ENCODE measurements around the gene HNRNPR. TPM values are rescaled to one million over a fixed set of nuclear protein-coding genes. Genes with fewer than 3 reads are reported as not detected.

Gene HNRNPR
- total and polyA plus RNA-seq, 2 donors (not counting 1 experiment from before 2014, with no cell fraction given), result 52.2 to 132 TPM

GRCh38 chr1:23283667-23284602, 60.1 kb downstream of the HNRNPR start:
- DNase-seq, result no peak
- Histone ChIP-seq H2AFZ (ENCODE audit: insufficient read depth, low read depth, low read length, poor library complexity, severe bottlenecking) (no peak overlapping the region), H3K4me1 (ENCODE audit: control insufficient read depth in 2 of 2, insufficient read depth in 2 of 2, low read length in 2 of 2) (no peaks in the 10 kb centered on the region), H3K27me3 (replicated peaks in 1 of 4; ENCODE audit: control extremely low read depth in 1 of 4, control insufficient read depth in 3 of 4, insufficient read depth in 4 of 4, low read length in 3 of 4) (no peaks in the 10 kb centered on the region), H3K9ac (ENCODE audit: low read length) (no peak overlapping the region), H3K27ac (ENCODE audit: low read length in 2 of 2) (no peak overlapping the region), H3K4me3 (ENCODE audit: control extremely low read depth in 1 of 5, extremely low read depth in 1 of 5, insufficient read depth in 1 of 5, low read depth in 2 of 5, low read length in 4 of 5) (no peak overlapping the region), H4K20me1 (ENCODE audit: control insufficient read depth, insufficient read depth, low read length, poor library complexity, severe bottlenecking) (no peaks in the 10 kb centered on the region), H3K36me3 (replicated peaks in 1 of 2; ENCODE audit: control extremely low read depth in 1 of 2, control insufficient read depth in 1 of 2, extremely low read depth in 1 of 2, insufficient read depth in 2 of 2, low read length in 1 of 2) (peaks cover 0 to 19% of the 10 kb centered on the region in 2 experiments), H3K9me3 (ENCODE audit: control extremely low read depth in 1 of 3, control insufficient read depth in 2 of 3, insufficient read depth in 1 of 3, low read length in 2 of 3) (no peaks in the 10 kb centered on the region), H3K79me2 (ENCODE audit: control insufficient read depth, insufficient read depth, low read length) (no peaks in the 10 kb centered on the region), H3K4me2 (replicated peaks; ENCODE audit: low read depth, low read length, poor library complexity, severe bottlenecking) (no peak overlapping the region)
- Mint-ChIP-seq H3K4me1 (peaks cover 3% of the 10 kb centered on the region), H3K27me3 (no peaks in the 10 kb centered on the region), H3K9me3 (ENCODE audit: insufficient read depth) (no peaks in the 10 kb centered on the region), H3K27ac (no peak overlapping the region), H3K4me3 (no peak overlapping the region)
- TF ChIP-seq EZH2 (IDR thresholded peaks at IDR 0.05; ENCODE audit: borderline replicate concordance, insufficient read depth, low read depth, low read length, poor library complexity, severe bottlenecking) (no peak), CTCF (IDR thresholded peaks at IDR 0.05) (no peak)
- no CpG with 5 or more reads among the region's 4 CpGs for WGBS (ENCODE audit: insufficient coverage)
- no peak for ATAC-seq (ENCODE audit: low read depth)
- ChIA-PET CTCF (no interaction called here), POLR2A (no interaction called here)
- intact Hi-C loops (cut with micrococcal nuclease), result loop anchor here (10.0 kb wide), 1 partner anchor 189 kb away; no protein-coding TSS in a partner anchor

- Mint-ChIP-seq H3K9me3 (ENCODE audit: insufficient read depth) (no peaks in the 10 kb centered on the region), H3K27me3 (no peaks in the 10 kb centered on the region), H3K27ac (no peak overlapping the region), H3K4me1 (no peaks in the 10 kb centered on the region), H3K4me3 (no peak overlapping the region)
- CTCF ChIA-PET, result no interaction called here
- TF ChIP-seq EZH2 (IDR thresholded peaks at IDR 0.05; ENCODE audit: borderline replicate concordance, insufficient read depth, low read depth, low read length, poor library complexity, severe bottlenecking) (no peak), CTCF (IDR thresholded peaks at IDR 0.05) (no peak)
- DNase-seq (no peak), ATAC-seq (ENCODE audit: low read depth) (no peak)
- H3K4me3 ChIP-seq (ENCODE audit: control extremely low read depth in 1 of 5, extremely low read depth in 1 of 5, insufficient read depth in 1 of 5, low read depth in 2 of 5, low read length in 4 of 5), result no peak overlapping the region
- no peaks in the 10 kb centered on the region for H3K9me3 ChIP-seq (ENCODE audit: control extremely low read depth in 1 of 3, control insufficient read depth in 2 of 3, insufficient read depth in 1 of 3, low read length in 2 of 3)
- WGBS (ENCODE audit: insufficient coverage), result 100% methylated on average over 2 of the region's 5 CpGs
- H3K79me2 ChIP-seq (ENCODE audit: control insufficient read depth, insufficient read depth, low read length), result no peaks in the 10 kb centered on the region
- H3K27me3 ChIP-seq (replicated peaks in 1 of 4; ENCODE audit: control extremely low read depth in 1 of 4, control insufficient read depth in 3 of 4, insufficient read depth in 4 of 4, low read length in 3 of 4), result no peaks in the 10 kb centered on the region
- no peak overlapping the region for H3K9ac ChIP-seq (ENCODE audit: low read length)
- H2AFZ ChIP-seq (ENCODE audit: insufficient read depth, low read depth, low read length, poor library complexity, severe bottlenecking), result no peak overlapping the region
- POLR2A ChIA-PET, result no interaction called here
- H3K4me2 ChIP-seq (replicated peaks; ENCODE audit: low read depth, low read length, poor library complexity, severe bottlenecking), result no peak overlapping the region
- intact Hi-C loops (cut with micrococcal nuclease), result loop anchor here (10.0 kb wide), 1 partner anchor 188 kb away; no protein-coding TSS in a partner anchor
- peaks cover 0 to 19% of the 10 kb centered on the region in 2 experiments for H3K36me3 ChIP-seq (replicated peaks in 1 of 2; ENCODE audit: control extremely low read depth in 1 of 2, control insufficient read depth in 1 of 2, extremely low read depth in 1 of 2, insufficient read depth in 2 of 2, low read length in 1 of 2)
- no peaks in the 10 kb centered on the region for H3K4me1 ChIP-seq (ENCODE audit: control insufficient read depth in 2 of 2, insufficient read depth in 2 of 2, low read length in 2 of 2)
- no peak overlapping the region for H3K27ac ChIP-seq (ENCODE audit: low read length in 2 of 2)
- no peaks in the 10 kb centered on the region for H4K20me1 ChIP-seq (ENCODE audit: control insufficient read depth, insufficient read depth, low read length, poor library complexity, severe bottlenecking)
Measured at GRCh38 chr1:23282957-23283356, 61.1 kb downstream of the HNRNPR start.

Data from B cell (primary cell).